ENCODE data around the gene OR2AG1. TPM values are rescaled to one million over a fixed set of nuclear protein-coding genes. Genes with fewer than 3 reads are reported as not detected.

OR2AG1 gene
- total and polyA plus RNA-seq, 2 of the 4 experiments (the other 2 are of a cell fraction), result not detected

- no peak for ATAC-seq (ENCODE audit: low read depth)
- H3K56ac ChIP-seq (ENCODE audit: extremely low read depth, insufficient read depth, low read length), result no peak overlapping the region
These were observed 41.5 kb downstream of the OR2AG1 start for GRCh38 chr11:6824136-6824823.

More at GRCh38 chr11:6824136-6824823, 41.5 kb downstream of the OR2AG1 start:
- intact Hi-C loops (cut with micrococcal nuclease) (no loop called here), dilution Hi-C loops (cut with HindIII; ENCODE audit: low sequenced_read_pairs, unreplicated experiment) (no loop called here), in situ Hi-C loops (cut with MboI; ENCODE audit: low sequenced_read_pairs) (loop anchor here (25.0 kb wide), 1 partner anchor 613 kb away; no protein-coding TSS in a partner anchor)
- no peak overlapping the region for H3K14ac ChIP-seq (replicated peaks; ENCODE audit: low read depth, low read length)
- H3K27ac ChIP-seq (ENCODE audit: insufficient read depth, low read length), result no peak overlapping the region
- no peak overlapping the region for H3K9ac ChIP-seq (ENCODE audit: low read depth, low read length)
- CTCF ChIA-PET, result interaction anchor here (0.5 kb wide), 1 partner anchor 103 kb away, joined by 3 read pairs; no protein-coding TSS in a partner anchor
- DNase-seq, result no peak
- no peak for TF ChIP-seq NFE2L2 (IDR thresholded peaks at IDR 0.05; ENCODE audit: low read depth, low read length)
- TF ChIP-seq FOS (IDR thresholded peaks at IDR 0.05; ENCODE audit: low read depth, low read length), result no peak
- no peak for TF ChIP-seq SMC3 (IDR thresholded peaks at IDR 0.05; ENCODE audit: low read depth, low read length)
- TF ChIP-seq MAZ (IDR thresholded peaks at IDR 0.05; ENCODE audit: borderline replicate concordance, low read depth, low read length), result no peak
- TF ChIP-seq RCOR1 (IDR thresholded peaks at IDR 0.05; ENCODE audit: insufficient replicate concordance, low read length), result no peak
- TF ChIP-seq RAD21 (IDR thresholded peaks at IDR 0.05; ENCODE audit: low read length), result no peak
- no peak for TF ChIP-seq USF2 (IDR thresholded peaks at IDR 0.05; ENCODE audit: low read depth, low read length)
- no peak for TF ChIP-seq RFX5 (IDR thresholded peaks at IDR 0.05; ENCODE audit: low read depth, low read length)
- TF ChIP-seq BHLHE40 (IDR thresholded peaks at IDR 0.05; ENCODE audit: low read depth, low read length), result no peak
- no peak for TF ChIP-seq POLR2A (IDR thresholded peaks at IDR 0.05; ENCODE audit: low read depth, low read length)
- TF ChIP-seq CTCF (conservative IDR thresholded peaks at IDR 0.05; ENCODE audit: low read depth, low read length), result no peak
- no peak for TF ChIP-seq ELK1 (IDR thresholded peaks at IDR 0.05; ENCODE audit: borderline replicate concordance, low read depth, low read length)
- no peak for TF ChIP-seq CEBPB (IDR thresholded peaks at IDR 0.05; ENCODE audit: low read depth, low read length)
- TF ChIP-seq CHD1 (IDR thresholded peaks at IDR 0.05; ENCODE audit: low read depth, low read length), result no peak
- TF ChIP-seq MAFK (IDR thresholded peaks at IDR 0.05; ENCODE audit: low read depth, low read length), result no peak
- TF ChIP-seq MXI1 (IDR thresholded peaks at IDR 0.05; ENCODE audit: borderline replicate concordance, low read depth, low read length), result no peak
- H3K4me3 ChIP-seq (ENCODE audit: insufficient read depth, low read depth, low read length), result no peak overlapping the region
- H3K9me1 ChIP-seq (ENCODE audit: insufficient read depth, low read length), result no peaks in the 10 kb centered on the region
- no peaks in the 10 kb centered on the region for H3K79me1 ChIP-seq (ENCODE audit: low read depth in 1 of 2, low read length in 2 of 2)
- H2AFZ ChIP-seq (replicated peaks; ENCODE audit: low read length, poor library complexity), result no peak overlapping the region
- no peaks in the 10 kb centered on the region for H3K27me3 ChIP-seq (ENCODE audit: control insufficient read depth, insufficient read depth, low read length)
- no peak overlapping the region for H3K18ac ChIP-seq (ENCODE audit: low read depth, low read length)
- no peak overlapping the region for H4K8ac ChIP-seq (ENCODE audit: low read depth in 2 of 2, low read length in 2 of 2)
- no peak overlapping the region for H3K4ac ChIP-seq (ENCODE audit: low read depth, low read length)
- H2AK5ac ChIP-seq (ENCODE audit: low read depth, low read length), result no peak overlapping the region
- POLR2A ChIA-PET (ENCODE audit: unreplicated experiment), result no interaction called here
- H2BK120ac ChIP-seq (ENCODE audit: low read depth, low read length), result no peak overlapping the region
- BruUV-seq (replicated peaks), result no TSS peak
- H2BK20ac ChIP-seq (ENCODE audit: low read depth, low read length), result no peak overlapping the region
- no peak overlapping the region for H3K23ac ChIP-seq (ENCODE audit: low read depth, low read length)
- no peaks in the 10 kb centered on the region for H3K36me3 ChIP-seq (ENCODE audit: control insufficient read depth, insufficient read depth, low read length)
- H4K20me1 ChIP-seq (ENCODE audit: insufficient read depth, low read length), result no peaks in the 10 kb centered on the region
- no peak overlapping the region for H4K5ac ChIP-seq (ENCODE audit: low read depth, low read length)
- H3K4me1 ChIP-seq (ENCODE audit: control insufficient read depth, insufficient read depth, low read length), result no peaks in the 10 kb centered on the region
- H2BK15ac ChIP-seq (ENCODE audit: low read depth, low read length), result no peak overlapping the region
- H3K9me3 ChIP-seq (ENCODE audit: control insufficient read depth, insufficient read depth, low read length), result no peaks in the 10 kb centered on the region
- no peak overlapping the region for H4K91ac ChIP-seq (ENCODE audit: insufficient read depth, low read depth, low read length)
- no peak overlapping the region for H2BK5ac ChIP-seq (ENCODE audit: low read depth, low read length, poor library complexity, severe bottlenecking)
- WGBS, 2 experiments (ENCODE audit: extremely low coverage in 2 of 2, insufficient read length in 1 of 2), result no CpG with 5 or more reads among the region's 5 CpGs
- H3K4me2 ChIP-seq (ENCODE audit: low read depth, low read length), result no peak overlapping the region
- no peak overlapping the region for H2AK9ac ChIP-seq (replicated peaks; ENCODE audit: low read depth, low read length, poor library complexity)
